B cell (primary cell): ENCODE data around the gene PPP2R2B.

Source experiments
- CTCF ChIP-seq: fragments of 200-600 bp; IDR thresholded peaks from one replicate; pipeline ENCODE4 v1.8.0; 2022; ENCODE audit warnings: antibody characterized with exemption, mild to moderate bottlenecking
- EZH2 ChIP-seq: IDR thresholded peaks from 2 replicates; pipeline ENCODE4 v1.6.1; 2012; ENCODE audit warnings: borderline replicate concordance, low read depth, mild to moderate bottlenecking, moderate library complexity, low read length; ENCODE audit not compliant: insufficient read depth, poor library complexity, severe bottlenecking

DNA sequence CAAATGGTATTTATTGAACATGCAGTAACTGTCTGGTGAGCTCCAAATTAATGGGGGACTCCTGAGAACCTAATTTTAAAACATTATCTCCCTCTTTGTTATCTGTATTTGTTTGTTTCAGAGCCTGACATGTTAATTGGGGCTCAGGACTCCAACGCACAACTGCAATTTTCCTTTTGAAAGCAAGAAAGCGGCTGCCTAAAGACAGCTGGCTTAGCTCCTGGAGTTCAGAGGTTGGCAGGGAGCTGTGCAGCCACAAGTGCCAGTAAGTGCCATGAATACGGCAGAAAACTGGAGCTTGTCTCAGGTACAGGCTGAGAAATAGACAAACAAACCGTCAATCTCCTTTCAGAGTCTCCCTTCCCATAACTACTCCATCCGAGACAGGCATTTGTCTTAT is 80.9 kb downstream of the PPP2R2B start:
- TF ChIP-seq CTCF (no peak), EZH2 (no peak)
